Psoas muscle (tissue), 8 donors: Measurements from ENCODE around the gene BMP6. TPM values are rescaled to one million over a fixed set of nuclear protein-coding genes. Genes with fewer than 3 reads are reported as not detected.

Experiments
- ATAC-seq, 4 donors: fragments of 200-7000 bp; cut with Tn5 transposase; one replicate each; pipeline ENCODE4 v1.9.1; 2020; ENCODE audit warnings: moderate library complexity in 3 of 4, mild to moderate bottlenecking in 2 of 4
- DNase-seq, 2 donors: peaks; one replicate each; pipeline ENCODE4 v3.0.0-alpha.2; 2020
- H3K27ac ChIP-seq: fragments of 200-600 bp; one replicate; pipeline ENCODE4 v1.8.0; 2022
- H3K27me3 ChIP-seq, 3 donors: fragments of 200-600 bp in 1 of 3; one replicate each; pipeline versions ENCODE4 v1.6.1 to v1.8.0; 2013 to 2022; ENCODE audit warnings: low read length in 2 of 3, mild to moderate bottlenecking in 2 of 3, moderate library complexity in 1 of 3; ENCODE audit not compliant: insufficient read depth in 3 of 3
- H3K36me3 ChIP-seq, 2 donors: fragments of 200-600 bp in 1 of 2; one replicate each; pipeline versions ENCODE4 v1.6.1 to v1.8.0; 2013 to 2022; ENCODE audit warnings: low read depth in 1 of 2, mild to moderate bottlenecking in 1 of 2, moderate library complexity in 1 of 2; ENCODE audit not compliant: insufficient read depth in 1 of 2
- H3K4me1 ChIP-seq: fragments of 200-600 bp; one replicate; pipeline ENCODE4 v1.8.0; 2022
- H3K4me3 ChIP-seq: fragments of 200-600 bp; one replicate; pipeline ENCODE4 v1.8.0; 2022; ENCODE audit warnings: mild to moderate bottlenecking
- H3K9me3 ChIP-seq: fragments of 200-600 bp; one replicate; pipeline ENCODE4 v1.8.0; 2022
- WGBS, 3 donors: extraction: QIAGEN DNeasy Blood & Tissue Kit; methylation state at CpG; one replicate each; pipeline versions ENCODE4 v1.1.6 to v1.1.7; 2013; 5-methylcytosine and 5-hydroxymethylcytosine counted together
- intact Hi-C, 2 donors: fragments of 100-400 bp; cut with DNase I; formaldehyde crosslinking; loops; one replicate each; pipeline versions ENCODE4 v1.11.0 to v1.14.2; 2022
- polyA plus RNA-seq, 3 donors: library from polyadenylated mRNA; stranded (reverse); fragments of 200-250 nt; gene quantifications; one replicate each; pipeline ENCODE4 v1.2.3, GENCODE V29; 2013
- total RNA-seq, 4 donors: library from RNA; stranded (reverse); fragmentation: NEBNext Ultra II Directional in 2 of 4; extraction: Animal tissue kit (Norgen Biotek cat#: 25700) in 2 of 4; gene quantifications; one replicate each; pipeline versions ENCODE4 v1.2.1 to v1.2.4, GENCODE V29; 2021 to 2023
- TF ChIP-seq, protein P1 (sequence below): fragments of 200-600 bp; IDR thresholded peaks from one replicate; pipeline ENCODE4 v1.8.0; 2022; ENCODE audit warnings: antibody characterized with exemption
- donor health status: healthy with polysubstance abuse.
- donor health status: DM: no; HTN: no; CAD: no; lungs with moderate emphysema.
- donor health status: Bipolar disorder and iron deficiency.
- donor health status: healthy.
- donor health status: DM: yes; HTN: yes; CAD: no.
- donor health status: DM: no; HTN: no; CAD: no.
- donor health status: DM: no; HTN: no; CAD: no.
- donor health status: DM: yes; HTN: yes; CAD: no.

The BMP6 gene
- total and polyA plus RNA-seq, 7 donors, result 0.96 to 4.9 (median 3.4) TPM

DNA sequence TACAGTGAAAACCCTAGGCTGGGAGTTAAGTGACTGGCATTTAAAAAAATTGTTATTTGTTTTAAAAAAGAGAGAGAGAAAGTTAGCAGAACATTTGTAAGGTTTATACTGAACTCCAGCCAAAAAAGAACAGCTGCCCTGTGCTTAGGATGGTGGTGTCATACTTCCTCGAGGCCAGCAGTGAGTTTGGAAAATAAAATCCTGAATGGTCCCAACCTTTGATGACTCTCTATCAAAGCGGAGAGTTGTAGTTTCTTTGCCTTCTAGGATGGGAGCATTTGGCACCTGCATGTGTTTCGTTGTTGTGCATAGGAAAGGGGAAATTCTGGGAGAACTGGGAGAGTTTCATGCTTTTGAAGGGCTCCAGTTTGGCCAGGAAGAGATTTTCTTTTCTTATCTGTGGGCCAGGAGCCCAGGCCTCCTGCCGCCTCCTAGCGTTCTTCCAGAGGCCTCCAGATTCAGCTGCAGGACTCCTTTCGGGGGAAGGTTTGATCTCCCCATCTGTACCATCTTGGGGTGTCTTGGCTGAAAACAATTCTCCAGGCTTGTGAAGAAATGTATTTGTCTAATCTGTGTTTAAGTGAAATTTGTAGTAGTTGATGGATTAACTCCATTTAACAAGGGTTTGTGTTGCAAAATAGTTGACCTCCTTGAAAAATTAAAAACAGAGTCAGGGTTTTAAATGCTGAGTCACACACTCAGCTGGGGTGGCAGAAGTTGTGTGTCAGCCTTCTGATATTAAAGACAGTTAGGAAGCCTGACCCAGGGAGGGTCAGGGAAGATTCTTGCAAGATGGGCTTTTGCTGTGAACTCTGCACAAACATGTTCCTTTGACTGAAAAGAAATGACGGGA lies 121.3 kb downstream of the BMP6 start:
- ATAC-seq (peak in 1 of 4 donors; percentile 53), DNase-seq (no peak)
- Histone ChIP-seq H3K9me3 (peaks cover 5% of the 10 kb centered on the region), H3K27ac (no peak overlapping the region), H3K4me3 (no peak overlapping the region), H3K36me3 (no peaks in the 10 kb centered on the region), H3K4me1 (no peaks in the 10 kb centered on the region), H3K27me3 (no peaks in the 10 kb centered on the region)
- 35 to 44% (median 38%) methylated on average over 7 of the region's 7 CpGs for WGBS, 3 donors
- TF ChIP-seq, protein P1, sequence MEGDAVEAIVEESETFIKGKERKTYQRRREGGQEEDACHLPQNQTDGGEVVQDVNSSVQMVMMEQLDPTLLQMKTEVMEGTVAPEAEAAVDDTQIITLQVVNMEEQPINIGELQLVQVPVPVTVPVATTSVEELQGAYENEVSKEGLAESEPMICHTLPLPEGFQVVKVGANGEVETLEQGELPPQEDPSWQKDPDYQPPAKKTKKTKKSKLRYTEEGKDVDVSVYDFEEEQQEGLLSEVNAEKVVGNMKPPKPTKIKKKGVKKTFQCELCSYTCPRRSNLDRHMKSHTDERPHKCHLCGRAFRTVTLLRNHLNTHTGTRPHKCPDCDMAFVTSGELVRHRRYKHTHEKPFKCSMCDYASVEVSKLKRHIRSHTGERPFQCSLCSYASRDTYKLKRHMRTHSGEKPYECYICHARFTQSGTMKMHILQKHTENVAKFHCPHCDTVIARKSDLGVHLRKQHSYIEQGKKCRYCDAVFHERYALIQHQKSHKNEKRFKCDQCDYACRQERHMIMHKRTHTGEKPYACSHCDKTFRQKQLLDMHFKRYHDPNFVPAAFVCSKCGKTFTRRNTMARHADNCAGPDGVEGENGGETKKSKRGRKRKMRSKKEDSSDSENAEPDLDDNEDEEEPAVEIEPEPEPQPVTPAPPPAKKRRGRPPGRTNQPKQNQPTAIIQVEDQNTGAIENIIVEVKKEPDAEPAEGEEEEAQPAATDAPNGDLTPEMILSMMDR, result no peak
- intact Hi-C loops, result no loop called here

DNA sequence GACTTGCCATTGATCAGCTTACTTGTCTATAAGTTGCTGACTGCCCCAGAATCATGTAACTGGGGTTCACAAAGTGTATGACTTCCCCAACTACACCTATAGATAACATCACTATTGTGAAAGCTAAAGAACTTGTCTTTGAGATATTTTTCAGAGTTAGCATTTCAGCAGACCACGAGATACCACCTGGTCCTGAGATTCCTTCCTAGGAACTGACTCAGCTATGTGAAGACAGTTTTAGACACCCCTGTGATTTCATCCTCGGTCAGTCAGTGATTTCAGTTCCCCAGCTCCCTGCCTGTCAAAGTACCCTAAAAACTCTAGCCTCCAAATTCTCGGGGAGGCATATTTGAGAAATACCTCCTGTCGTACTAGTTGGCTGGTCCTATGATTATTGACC lies 122.3 kb downstream of the BMP6 start:
- H3K27me3 ChIP-seq, result no peaks in the 10 kb centered on the region
- no peaks in the 10 kb centered on the region for H3K4me1 ChIP-seq
- no peak for DNase-seq
- WGBS, 3 donors, result 92 to 96% (median 94%) methylated on average over 4 of the region's 4 CpGs
- no peaks in the 10 kb centered on the region for H3K36me3 ChIP-seq
- H3K9me3 ChIP-seq, result peaks cover 13% of the 10 kb centered on the region
- no peak overlapping the region for H3K27ac ChIP-seq
- intact Hi-C loops, result no loop called here
- no peak for ATAC-seq
- TF ChIP-seq, protein P1, result no peak
- no peak overlapping the region for H3K4me3 ChIP-seq

DNA sequence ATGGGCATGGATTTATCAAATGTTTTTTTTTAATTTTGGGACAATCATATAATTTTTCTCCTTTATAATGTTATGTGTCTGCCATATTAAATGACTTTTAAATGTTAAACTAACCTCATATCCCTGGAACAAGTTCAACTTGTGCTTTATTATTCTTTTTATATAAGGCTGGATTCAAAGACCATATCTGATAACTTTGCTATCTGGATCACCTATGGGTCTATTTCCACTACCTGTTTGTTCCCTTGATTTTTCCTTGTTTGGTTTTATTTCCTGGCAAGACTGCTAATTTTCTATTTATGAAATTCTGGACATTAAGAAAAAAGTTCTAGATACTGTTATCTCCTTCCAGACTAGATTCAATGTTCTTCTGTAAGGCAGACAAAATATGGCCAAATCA lies 125.9 kb downstream of the BMP6 start:
- Histone ChIP-seq H3K36me3 (no peaks in the 10 kb centered on the region), H3K4me3 (no peak overlapping the region), H3K27ac (no peak overlapping the region), H3K4me1 (no peaks in the 10 kb centered on the region), H3K9me3 (peaks cover 13% of the 10 kb centered on the region), H3K27me3 (no peaks in the 10 kb centered on the region)
- DNase-seq (no peak), ATAC-seq (no peak)
- TF ChIP-seq, protein P1, result no peak
- intact Hi-C loops, result no loop called here

DNA sequence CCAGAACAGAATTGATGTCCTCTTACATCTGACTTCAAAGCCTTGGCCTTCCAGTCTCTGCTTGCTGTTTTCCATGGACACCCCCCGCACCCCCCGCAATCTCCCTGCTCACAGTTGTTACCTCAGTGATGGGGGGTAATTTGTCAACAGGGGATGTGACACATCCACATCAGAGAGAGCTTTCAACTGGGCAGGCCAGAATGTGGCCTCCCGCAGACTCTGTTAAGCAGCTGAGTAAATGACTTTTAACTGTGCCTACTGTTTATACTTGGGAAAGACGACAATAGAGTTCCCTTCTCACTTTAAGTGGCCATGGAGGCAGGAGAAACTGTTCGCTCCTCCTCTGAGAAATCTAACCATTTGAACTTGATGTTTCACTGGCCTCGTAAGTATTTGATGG lies 133.7 kb downstream of the BMP6 start:
- Histone ChIP-seq H3K9me3 (no peaks in the 10 kb centered on the region), H3K4me3 (no peak overlapping the region), H3K36me3 (no peaks in the 10 kb centered on the region), H3K27me3 (no peaks in the 10 kb centered on the region), H3K4me1 (no peaks in the 10 kb centered on the region), H3K27ac (no peak overlapping the region)
- intact Hi-C loops, result no loop called here
- no peak for DNase-seq
- TF ChIP-seq, protein P1, result no peak
- 57 to 71% (median 66%) methylated on average over 6 of the region's 6 CpGs for WGBS, 3 donors
- no peak for ATAC-seq

DNA sequence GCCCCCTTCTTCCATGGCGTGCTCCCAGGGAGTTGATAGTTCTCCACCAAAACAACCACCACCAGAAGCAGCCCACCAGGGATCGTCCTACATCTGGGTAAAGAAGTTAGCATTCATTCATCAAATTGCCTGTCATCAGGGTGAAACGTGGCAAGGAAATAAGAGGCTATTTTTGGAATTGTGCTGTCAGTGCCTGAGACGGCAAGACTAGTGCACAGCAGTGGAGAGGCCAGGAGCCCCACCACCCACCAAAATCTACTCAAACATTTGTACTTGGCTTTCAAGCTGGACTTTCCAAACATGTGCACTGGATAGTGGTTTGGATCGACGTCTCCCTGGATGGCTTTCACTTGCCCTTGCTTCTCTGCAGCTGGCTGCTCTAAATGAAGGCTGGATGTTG lies 139.9 kb downstream of the BMP6 start:
- H3K36me3 ChIP-seq, result no peaks in the 10 kb centered on the region
- H3K4me1 ChIP-seq, result peaks cover 4% of the 10 kb centered on the region
- ATAC-seq (peak in 2 of 4 donors; percentile 28 to 30), DNase-seq (no peak)
- WGBS, 3 donors, result 26 to 32% (median 27%) methylated on average over 6 of the region's 6 CpGs
- TF ChIP-seq, protein P1, result no peak
- no peak overlapping the region for H3K4me3 ChIP-seq
- no peak overlapping the region for H3K27ac ChIP-seq
- no peaks in the 10 kb centered on the region for H3K9me3 ChIP-seq
- intact Hi-C loops, result no loop called here
- no peaks in the 10 kb centered on the region for H3K27me3 ChIP-seq
